ENCODE measurements around the gene LSG1. TPM values are rescaled to one million over a fixed set of nuclear protein-coding genes. Genes with fewer than 3 reads are reported as not detected.

Gene LSG1
- total RNA-seq, 4 donors from 2014 or later = 42.9 to 120 (median 81.9) TPM

GRCh38 chr3:194664857-194665256, 7.1 kb downstream of the LSG1 start:
- TF ChIP-seq POLR2A (IDR thresholded peaks at IDR 0.05) (no peak), CTCF (IDR thresholded peaks at IDR 0.05) (no peak)
- Histone ChIP-seq H3K27me3 (no peaks in the 10 kb centered on the region), H3K4me3 (no peak overlapping the region), H3K27ac (no peak overlapping the region), H3K9me3 (no peaks in the 10 kb centered on the region), H3K4me1 (no peaks in the 10 kb centered on the region), H3K36me3 (peaks cover 0 to 64% (median 0%) of the 10 kb centered on the region in 3 donors)
- DNase-seq = no peak

- Histone ChIP-seq H3K4me1 (no peaks in the 10 kb centered on the region), H3K27me3 (no peaks in the 10 kb centered on the region), H3K27ac (peak overlapping the region in 1 of 4 donors; percentile 3), H3K36me3 (peaks cover 0 to 82% (median 0%) of the 10 kb centered on the region in 3 donors), H3K9me3 (no peaks in the 10 kb centered on the region), H3K4me3 (no peak overlapping the region)
- DNase-seq = no peak
- TF ChIP-seq CTCF (IDR thresholded peaks at IDR 0.05) (no peak), POLR2A (IDR thresholded peaks at IDR 0.05) (no peak)
Observed at GRCh38 chr3:194661946-194662345, 10.0 kb downstream of the LSG1 start.

GRCh38 chr3:194661374-194661773, 10.6 kb downstream of the LSG1 start:
- no peak overlapping the region for H3K4me3 ChIP-seq
- H3K36me3 ChIP-seq = peaks cover 0 to 82% (median 0%) of the 10 kb centered on the region in 3 donors
- H3K27ac ChIP-seq = no peak overlapping the region
- TF ChIP-seq CTCF (IDR thresholded peaks at IDR 0.05) (no peak), POLR2A (IDR thresholded peaks at IDR 0.05) (no peak)
- H3K27me3 ChIP-seq = no peaks in the 10 kb centered on the region
- no peak for DNase-seq
- H3K9me3 ChIP-seq = no peaks in the 10 kb centered on the region
- H3K4me1 ChIP-seq = no peaks in the 10 kb centered on the region

GRCh38 chr3:194659778-194660177, 12.2 kb downstream of the LSG1 start:
- Histone ChIP-seq H3K36me3 (peaks cover 0 to 73% (median 0%) of the 10 kb centered on the region in 3 donors), H3K4me3 (no peak overlapping the region), H3K9me3 (no peaks in the 10 kb centered on the region), H3K27me3 (no peaks in the 10 kb centered on the region), H3K4me1 (no peaks in the 10 kb centered on the region), H3K27ac (peak overlapping the region in 1 of 4 donors; percentile 3)
- no peak for DNase-seq
- TF ChIP-seq POLR2A (IDR thresholded peaks at IDR 0.05) = no peak
- no peak for TF ChIP-seq CTCF (IDR thresholded peaks at IDR 0.05)

GRCh38 chr3:194658477-194659242, 13.3 kb downstream of the LSG1 start:
- H3K4me1 ChIP-seq = no peaks in the 10 kb centered on the region
- peaks cover 0 to 65% (median 0%) of the 10 kb centered on the region in 3 donors for H3K36me3 ChIP-seq
- no peaks in the 10 kb centered on the region for H3K9me3 ChIP-seq
- H3K27me3 ChIP-seq = no peaks in the 10 kb centered on the region
- TF ChIP-seq CTCF (IDR thresholded peaks at IDR 0.05) (no peak), POLR2A (IDR thresholded peaks at IDR 0.05) (no peak)
- H3K4me3 ChIP-seq = no peak overlapping the region
- H3K27ac ChIP-seq = peak overlapping the region in 1 of 4 donors; percentile 16
- no peak for DNase-seq
